ENCODE results near the gene STON2. TPM values are rescaled to one million over a fixed set of nuclear protein-coding genes. Genes with fewer than 3 reads are reported as not detected.

Gene STON2
- total RNA-seq, 2 experiments from 2014 or later: not detected

DNA sequence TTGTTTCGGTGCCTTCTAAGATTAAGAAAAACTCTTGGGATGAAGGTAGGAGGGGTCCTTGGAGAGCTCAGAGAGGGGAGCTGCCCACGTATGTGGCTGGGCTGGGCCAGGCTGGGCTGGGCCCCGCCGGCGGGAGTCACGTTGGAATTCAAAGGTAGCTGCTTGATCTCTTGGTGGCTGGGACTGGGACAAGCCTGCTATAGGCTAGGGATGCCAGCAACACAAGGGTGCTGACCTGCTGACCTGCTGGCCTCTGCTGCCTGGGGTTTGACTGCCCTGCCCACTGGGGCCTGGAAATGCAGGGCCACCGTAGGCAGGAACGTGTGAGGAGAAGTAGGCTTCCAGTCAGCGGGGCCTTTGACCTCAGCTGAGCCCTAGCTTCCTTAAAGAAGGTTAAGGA is 126.6 kb downstream of the STON2 start:
- ChIA-PET CTCF (no interaction called here), POLR2A (no interaction called here)
- intact Hi-C loops (cut with DNase I, micrococcal nuclease): no loop called here
- H3K4me1 Mint-ChIP-seq (ENCODE audit: low read depth): peaks cover 8% of the 10 kb centered on the region
- H3K4me3 Mint-ChIP-seq: no peak overlapping the region
- H3K4me1 ChIP-seq (ENCODE audit: insufficient read depth, low read length): no peaks in the 10 kb centered on the region
- H3K27ac Mint-ChIP-seq: no peak overlapping the region
- no peak for DNase-seq
- no peak for TF ChIP-seq CTCF (IDR thresholded peaks at IDR 0.05)
- no peak for ATAC-seq (ENCODE audit: poor library complexity)
- H3K9me3 Mint-ChIP-seq: no peaks in the 10 kb centered on the region
- H3K36me3 Mint-ChIP-seq (ENCODE audit: low read depth): no peaks in the 10 kb centered on the region
- no peak overlapping the region for H3K27ac ChIP-seq (ENCODE audit: low read depth in 1 of 2, low read length in 2 of 2)
- no peak overlapping the region for H3K4me3 ChIP-seq (ENCODE audit: low read length)
- H3K27me3 ChIP-seq (ENCODE audit: control insufficient read depth in 1 of 2, insufficient read depth in 2 of 2, low read length in 2 of 2): peaks cover 0 to 2% of the 10 kb centered on the region in 2 experiments
- no peaks in the 10 kb centered on the region for H3K27me3 Mint-ChIP-seq
- no peaks in the 10 kb centered on the region for H3K36me3 ChIP-seq (ENCODE audit: insufficient read depth, low read length)
- H3K9me3 ChIP-seq (ENCODE audit: control insufficient read depth in 1 of 2, insufficient read depth in 1 of 2, low read length in 2 of 2): no peaks in the 10 kb centered on the region

DNA sequence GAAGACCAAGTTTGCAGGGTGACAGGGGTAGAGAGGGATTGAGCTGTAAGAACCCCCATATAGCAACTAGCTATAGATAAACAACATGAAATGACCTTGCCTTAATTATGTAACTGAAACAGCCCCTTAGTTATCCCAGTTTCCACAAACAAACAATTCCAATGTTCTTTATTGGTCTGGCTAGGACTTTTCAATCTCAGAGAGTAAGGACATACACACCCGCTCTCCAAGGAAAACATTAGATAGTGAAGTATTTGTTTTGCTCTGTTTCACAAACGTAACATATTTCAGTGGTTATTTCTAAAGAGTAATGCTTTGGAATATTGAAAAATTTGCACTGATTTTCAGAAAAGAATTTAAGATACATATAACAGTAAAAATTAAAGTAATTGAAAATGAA is 127.8 kb downstream of the STON2 start:
- no peaks in the 10 kb centered on the region for H3K36me3 ChIP-seq (ENCODE audit: insufficient read depth, low read length)
- ChIA-PET CTCF (no interaction called here), POLR2A (no interaction called here)
- Mint-ChIP-seq H3K9me3 (no peaks in the 10 kb centered on the region), H3K36me3 (ENCODE audit: low read depth) (no peaks in the 10 kb centered on the region), H3K4me3 (no peak overlapping the region), H3K27ac (no peak overlapping the region), H3K4me1 (ENCODE audit: low read depth) (peaks cover 20% of the 10 kb centered on the region), H3K27me3 (no peaks in the 10 kb centered on the region)
- no peaks in the 10 kb centered on the region for H3K27me3 ChIP-seq (ENCODE audit: control insufficient read depth in 1 of 2, insufficient read depth in 2 of 2, low read length in 2 of 2)
- no peak overlapping the region for H3K4me3 ChIP-seq (ENCODE audit: low read length)
- no peak overlapping the region for H3K27ac ChIP-seq (ENCODE audit: low read depth in 1 of 2, low read length in 2 of 2)
- ATAC-seq (ENCODE audit: poor library complexity): no peak
- no peak for DNase-seq
- H3K9me3 ChIP-seq (ENCODE audit: control insufficient read depth in 1 of 2, insufficient read depth in 1 of 2, low read length in 2 of 2): no peaks in the 10 kb centered on the region
- no peak for TF ChIP-seq CTCF (IDR thresholded peaks at IDR 0.05)
- no peaks in the 10 kb centered on the region for H3K4me1 ChIP-seq (ENCODE audit: insufficient read depth, low read length)
- intact Hi-C loops (cut with DNase I, micrococcal nuclease): no loop called here

GRCh38 chr14:81269979-81270375 is 130.1 kb downstream of the STON2 start:
- DNase-seq (no peak), ATAC-seq (ENCODE audit: poor library complexity) (no peak)
- Mint-ChIP-seq H3K36me3 (ENCODE audit: low read depth) (no peaks in the 10 kb centered on the region), H3K4me1 (ENCODE audit: low read depth) (peaks cover 27% of the 10 kb centered on the region), H3K9me3 (no peaks in the 10 kb centered on the region), H3K27ac (no peak overlapping the region), H3K4me3 (no peak overlapping the region), H3K27me3 (peaks cover 7% of the 10 kb centered on the region)
- H3K4me3 ChIP-seq (ENCODE audit: low read length): no peak overlapping the region
- POLR2A ChIA-PET: interaction anchor here (0.9 kb wide), 1 partner anchor 51 kb away, joined by 5 read pairs; no protein-coding TSS in a partner anchor
- no peak overlapping the region for H3K27ac ChIP-seq (ENCODE audit: low read depth in 1 of 2, low read length in 2 of 2)
- H3K9me3 ChIP-seq (ENCODE audit: control insufficient read depth in 1 of 2, insufficient read depth in 1 of 2, low read length in 2 of 2): no peaks in the 10 kb centered on the region
- H3K4me1 ChIP-seq (ENCODE audit: insufficient read depth, low read length): no peaks in the 10 kb centered on the region
- no peaks in the 10 kb centered on the region for H3K36me3 ChIP-seq (ENCODE audit: insufficient read depth, low read length)
- CTCF ChIA-PET: interaction anchor here (0.6 to 1.3 kb wide), 2 partner anchors 99 to 195 kb away, joined by 3 to 4 read pairs; no protein-coding TSS in a partner anchor
- H3K27me3 ChIP-seq (ENCODE audit: control insufficient read depth in 1 of 2, insufficient read depth in 2 of 2, low read length in 2 of 2): no peaks in the 10 kb centered on the region
- no peak for TF ChIP-seq CTCF (IDR thresholded peaks at IDR 0.05)
- intact Hi-C loops (cut with DNase I, micrococcal nuclease): loop anchor here (2.0 kb wide), 2 partner anchors 49 to 183 kb away; partner anchors contain the start of gene GTF2A1 (in 1 of the 2)
